Measurements from ENCODE around the gene PIK3R3.
"Not testable (repeated sequence)": the region's sequence is repeated elsewhere in the genome, so short reads cannot be mapped to it uniquely, and the experiment has no call there.

The PIK3R3 gene

GRCh38 chr1:46096269-46097148, 35.9 kb downstream of the PIK3R3 start:
- DNase-seq (ENCODE audit: low read depth), result no peak
- no peak overlapping the region; the same call in 1 of the 2 replicates for H3K4me3 ChIP-seq (ENCODE audit: low read depth, low read length)
- no peak for TF ChIP-seq CTCF (IDR thresholded peaks at IDR 0.05; ENCODE audit: low read depth, low read length, missing control alignments)

- H3K4me3 ChIP-seq (ENCODE audit: low read depth, low read length); DNase-seq (ENCODE audit: low read depth): not testable (repeated sequence)
These were observed 37.3 kb downstream of the PIK3R3 start for GRCh38 chr1:46095110-46095509.

GRCh38 chr1:46094471-46095005, 37.9 kb downstream of the PIK3R3 start:
- no peak overlapping the region for H3K4me3 ChIP-seq (ENCODE audit: low read depth, low read length)
- DNase-seq (ENCODE audit: low read depth), result no peak
- no peak for TF ChIP-seq CTCF (IDR thresholded peaks at IDR 0.05; ENCODE audit: low read depth, low read length, missing control alignments)

GRCh38 chr1:46093832-46094231, 38.6 kb downstream of the PIK3R3 start:
- not testable (repeated sequence) for H3K4me3 ChIP-seq (ENCODE audit: low read depth, low read length); DNase-seq (ENCODE audit: low read depth)

- DNase-seq (ENCODE audit: low read depth), result no peak
- no peak for TF ChIP-seq CTCF (IDR thresholded peaks at IDR 0.05; ENCODE audit: low read depth, low read length, missing control alignments)
- H3K4me3 ChIP-seq (ENCODE audit: low read depth, low read length), result no peak overlapping the region
These were observed 44.5 kb downstream of the PIK3R3 start for GRCh38 chr1:46087891-46088290.

- no peak overlapping the region for H3K4me3 ChIP-seq (ENCODE audit: low read depth, low read length)
- no peak for DNase-seq (ENCODE audit: low read depth)
- no peak for TF ChIP-seq CTCF (IDR thresholded peaks at IDR 0.05; ENCODE audit: low read depth, low read length, missing control alignments)
These were observed 45.9 kb downstream of the PIK3R3 start for GRCh38 chr1:46086576-46086975.

- no peak for DNase-seq (ENCODE audit: low read depth)
- TF ChIP-seq CTCF (IDR thresholded peaks at IDR 0.05; ENCODE audit: low read depth, low read length, missing control alignments), result no peak
- H3K4me3 ChIP-seq (ENCODE audit: low read depth, low read length), result no peak overlapping the region
These were observed 47.6 kb downstream of the PIK3R3 start for GRCh38 chr1:46084553-46085451.

Measured in GM12864 (cell line).